Kidney epithelial cell (primary cell): ENCODE measurements around the gene DLGAP3. TPM values are rescaled to one million over a fixed set of nuclear protein-coding genes. Genes with fewer than 3 reads are reported as not detected.

Source experiments
- DNase-seq: peaks from one replicate; pipeline ENCODE4 v3.0.0-alpha.2; 2010; ENCODE audit warnings: low read depth
- H3K27me3 ChIP-seq: 2 replicates; pipeline ENCODE4 v1.6.0; 2011; ENCODE audit warnings: low read length; ENCODE audit not compliant: control insufficient read depth, insufficient read depth
- H3K36me3 ChIP-seq: 2 replicates; pipeline ENCODE4 v1.5.1; 2011; ENCODE audit warnings: low read length; ENCODE audit not compliant: control insufficient read depth, insufficient read depth
- H3K4me3 ChIP-seq: 2 replicates; pipeline ENCODE4 v1.5.1; 2011; ENCODE audit warnings: low read depth, mild to moderate bottlenecking, control low read depth, low read length
- total RNA-seq: library from RNA; depleted of rRNA; stranded (reverse); fragments of >200 nt; gene quantifications from 2 replicates; pipeline ENCODE4 v1.2.3, GENCODE V29; 2015
- TF ChIP-seq, protein P1 (sequence below): IDR thresholded peaks from 2 replicates; pipeline ENCODE4 v1.5.1; 2011; ENCODE audit warnings: mild to moderate bottlenecking, moderate library complexity, low read length, control low read depth, inconsistent platforms; ENCODE audit not compliant: insufficient read depth, poor library complexity, severe bottlenecking

The DLGAP3 gene
- total RNA-seq, 1 donor from 2014 or later, result 0.75 TPM

DNA sequence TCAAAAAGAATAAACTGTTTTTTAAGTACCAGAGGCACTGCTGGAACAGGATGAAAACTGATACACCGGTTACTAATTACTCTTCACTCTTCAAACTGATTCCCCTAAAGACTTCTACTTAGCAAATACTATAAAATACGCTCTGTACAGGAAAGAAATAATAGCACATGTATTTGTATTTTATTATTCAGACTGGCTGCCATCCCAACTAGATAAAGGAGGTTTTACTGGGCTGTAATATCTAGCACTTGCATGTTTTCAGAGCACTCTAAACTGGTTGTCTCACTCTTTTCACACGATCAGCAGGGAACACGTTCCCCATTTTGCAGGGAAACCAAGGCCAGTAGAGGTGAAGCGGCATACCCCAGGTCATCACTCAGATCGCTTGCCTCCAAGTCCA lies 79.1 kb downstream of the DLGAP3 start:
- peaks cover under 1% of the 10 kb centered on the region for H3K36me3 ChIP-seq
- no peak for DNase-seq
- TF ChIP-seq, protein P1, sequence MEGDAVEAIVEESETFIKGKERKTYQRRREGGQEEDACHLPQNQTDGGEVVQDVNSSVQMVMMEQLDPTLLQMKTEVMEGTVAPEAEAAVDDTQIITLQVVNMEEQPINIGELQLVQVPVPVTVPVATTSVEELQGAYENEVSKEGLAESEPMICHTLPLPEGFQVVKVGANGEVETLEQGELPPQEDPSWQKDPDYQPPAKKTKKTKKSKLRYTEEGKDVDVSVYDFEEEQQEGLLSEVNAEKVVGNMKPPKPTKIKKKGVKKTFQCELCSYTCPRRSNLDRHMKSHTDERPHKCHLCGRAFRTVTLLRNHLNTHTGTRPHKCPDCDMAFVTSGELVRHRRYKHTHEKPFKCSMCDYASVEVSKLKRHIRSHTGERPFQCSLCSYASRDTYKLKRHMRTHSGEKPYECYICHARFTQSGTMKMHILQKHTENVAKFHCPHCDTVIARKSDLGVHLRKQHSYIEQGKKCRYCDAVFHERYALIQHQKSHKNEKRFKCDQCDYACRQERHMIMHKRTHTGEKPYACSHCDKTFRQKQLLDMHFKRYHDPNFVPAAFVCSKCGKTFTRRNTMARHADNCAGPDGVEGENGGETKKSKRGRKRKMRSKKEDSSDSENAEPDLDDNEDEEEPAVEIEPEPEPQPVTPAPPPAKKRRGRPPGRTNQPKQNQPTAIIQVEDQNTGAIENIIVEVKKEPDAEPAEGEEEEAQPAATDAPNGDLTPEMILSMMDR, result no peak

DNA sequence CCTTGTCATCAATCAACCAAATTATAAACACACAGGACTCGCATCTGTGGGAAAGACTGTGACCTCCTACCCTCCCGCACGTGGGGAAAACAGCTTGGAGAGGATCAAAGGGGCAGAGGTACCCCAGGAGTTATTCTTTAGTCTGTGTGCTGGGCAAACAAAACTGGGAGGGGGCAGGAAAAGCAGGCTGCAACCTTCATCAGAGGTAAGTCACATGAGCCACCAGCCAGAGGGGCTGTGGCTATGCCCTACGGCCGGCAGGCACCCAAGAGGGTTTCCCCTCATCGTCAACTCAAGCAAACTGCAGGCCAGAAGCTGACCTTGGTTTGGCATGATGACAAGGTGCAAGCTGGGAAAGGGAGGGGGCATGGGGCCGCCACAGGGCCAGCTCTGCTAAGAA lies 82.4 kb downstream of the DLGAP3 start:
- DNase-seq, result no peak
- no peaks in the 10 kb centered on the region for H3K27me3 ChIP-seq
- no peaks in the 10 kb centered on the region for H3K36me3 ChIP-seq
- TF ChIP-seq, protein P1, result no peak
- H3K4me3 ChIP-seq, result no peak overlapping the region

More for the DNA sequence above, 79.1 kb downstream of the DLGAP3 start:
- Histone ChIP-seq H3K4me3 (no peak overlapping the region), H3K27me3 (no peaks in the 10 kb centered on the region)

DNA sequence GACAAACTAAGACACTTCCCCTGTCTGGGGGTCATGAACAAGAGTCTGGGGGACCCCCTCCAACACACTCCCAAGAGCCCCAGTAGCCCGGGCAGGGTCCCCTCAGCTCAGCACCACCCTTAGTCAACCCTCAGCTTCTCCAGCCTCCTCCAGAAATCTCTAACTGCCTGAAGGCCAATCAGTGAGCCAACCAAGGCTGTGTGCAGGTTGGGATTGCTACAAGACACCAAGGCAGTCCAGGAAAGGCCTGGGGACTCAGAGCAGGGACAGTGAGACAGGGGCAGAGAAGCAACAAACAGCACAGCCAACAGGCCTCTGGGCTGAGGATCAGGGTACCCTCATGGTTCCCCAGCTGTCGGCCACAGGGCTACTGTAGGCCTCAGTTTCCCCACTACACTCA lies 83.2 kb downstream of the DLGAP3 start:
- no peaks in the 10 kb centered on the region for H3K36me3 ChIP-seq
- DNase-seq, result no peak
- no peak overlapping the region for H3K4me3 ChIP-seq
- TF ChIP-seq, protein P1, result no peak
- H3K27me3 ChIP-seq, result no peaks in the 10 kb centered on the region

DNA sequence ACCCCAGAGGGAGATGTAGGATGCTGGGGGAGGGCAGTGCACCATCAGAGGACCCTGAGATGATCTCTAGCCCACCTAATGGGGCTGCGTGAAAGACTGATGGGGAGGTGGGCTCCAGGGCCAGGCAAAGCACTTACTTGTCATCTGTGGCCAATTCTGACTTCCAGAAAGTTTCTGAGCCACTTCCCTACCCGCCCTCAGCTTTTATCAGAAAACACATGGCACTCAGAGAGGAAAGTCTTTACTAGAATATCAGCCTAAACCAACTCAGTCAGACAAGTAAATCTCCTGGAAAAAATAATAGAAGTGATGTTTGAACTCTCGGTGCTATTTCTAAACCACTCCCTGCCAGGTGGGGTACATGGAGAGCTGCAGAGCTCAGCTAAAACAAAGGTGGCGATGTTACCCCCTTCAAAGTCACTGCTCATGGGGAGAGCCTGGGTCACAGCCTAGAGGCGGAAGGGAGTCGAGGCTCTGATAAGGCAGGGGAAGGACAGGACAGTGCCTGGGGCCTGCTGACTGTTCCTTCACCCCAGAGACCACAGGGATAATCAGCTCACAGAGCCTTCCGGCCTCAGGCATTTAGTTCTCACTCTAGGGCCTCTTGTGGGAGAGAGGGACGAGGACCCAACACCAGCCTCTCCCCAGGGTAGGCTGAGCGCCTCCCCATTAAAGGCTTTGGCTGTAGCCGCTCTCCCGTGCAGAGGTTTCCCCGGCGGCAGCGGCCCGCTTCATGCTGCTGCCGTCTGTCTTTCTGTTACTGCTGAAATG lies 84.1 kb downstream of the DLGAP3 start:
- no peak for DNase-seq
- TF ChIP-seq, protein P1, result no peak
- H3K36me3 ChIP-seq, result no peaks in the 10 kb centered on the region
- H3K27me3 ChIP-seq, result no peaks in the 10 kb centered on the region
- no peak overlapping the region for H3K4me3 ChIP-seq

DNA sequence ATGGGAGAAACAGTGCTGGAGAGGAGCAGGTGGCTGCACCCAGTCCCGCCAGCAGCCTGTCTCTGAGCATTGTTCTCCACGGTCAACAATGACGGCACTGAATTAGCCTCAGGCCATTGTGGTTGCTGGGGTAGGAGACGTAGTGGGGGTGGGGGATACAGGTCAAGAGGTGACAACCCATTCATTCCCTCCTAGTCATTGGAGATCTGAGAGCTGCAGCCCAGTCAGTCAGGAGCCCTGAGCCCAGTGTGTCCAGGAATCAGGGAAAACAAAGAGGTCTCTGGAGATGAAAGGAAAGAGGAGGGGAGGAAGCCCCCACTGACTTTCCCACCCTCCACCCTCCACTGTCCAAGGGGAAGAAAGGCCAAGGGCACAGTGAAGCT lies 85.2 kb downstream of the DLGAP3 start:
- Histone ChIP-seq H3K27me3 (no peaks in the 10 kb centered on the region), H3K36me3 (no peaks in the 10 kb centered on the region), H3K4me3 (no peak overlapping the region)
- TF ChIP-seq, protein P1, result no peak
- DNase-seq, result no peak
